ENCODE measurements around the gene PSMC3IP. TPM values are rescaled to one million over a fixed set of nuclear protein-coding genes. Genes with fewer than 3 reads are reported as not detected.

The PSMC3IP gene
- total and polyA plus RNA-seq, 11 donors: 0.71 to 4.1 (median 2.1) TPM

DNA sequence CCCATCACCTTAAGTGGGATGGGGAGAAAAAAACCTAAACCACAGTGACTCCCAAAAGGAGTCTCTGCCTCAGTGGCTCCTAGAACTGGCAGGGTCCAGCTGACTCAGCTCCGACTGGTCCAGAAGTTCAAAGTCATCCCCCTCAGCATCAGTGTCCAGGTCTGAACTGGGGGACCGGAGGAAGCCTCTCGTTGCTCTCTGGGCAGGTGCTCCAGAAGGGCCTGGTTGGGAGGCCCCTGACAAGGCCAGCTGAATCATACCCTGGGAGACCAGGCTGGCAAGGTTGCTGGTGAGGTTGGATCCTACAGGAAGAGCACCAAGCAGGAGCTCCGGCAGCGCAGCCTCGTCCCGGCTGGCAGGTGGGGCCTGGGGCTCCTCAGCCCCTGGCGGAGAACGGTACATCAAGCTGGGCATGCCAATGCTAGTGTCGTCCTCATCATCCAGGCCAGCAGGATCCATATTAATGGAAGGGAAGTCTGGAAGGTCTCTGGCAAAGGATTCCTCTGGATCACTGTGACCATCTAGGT is 4.3 kb upstream of the PSMC3IP start:
- intact Hi-C loops (cut with DNase I): loop anchor here in 5 of 10 donors (5.0 to 10.0 kb wide), 6 partner anchors 103 to 413 kb away; partner anchors contain the start of genes RAMP2 (in 2 of the 5), CCR10 (in 1 of the 5), CNTNAP1 (in 1 of the 5) and RPL27 (in 1 of the 5)
- H3K36me3 ChIP-seq: peaks cover 0 to 81% (median 70%) of the 10 kb centered on the region in 9 donors
- H3K4me3 ChIP-seq: no peak overlapping the region
- no peaks in the 10 kb centered on the region for H3K27me3 ChIP-seq
- H3K9me3 ChIP-seq: no peaks in the 10 kb centered on the region
- peaks cover 0 to 44% (median 16%) of the 10 kb centered on the region in 12 donors for H3K4me1 ChIP-seq
- DNase-seq: peak in 1 of 5 donors; percentile 39
- WGBS, 4 donors: 75 to 93% (median 90%) methylated on average over 3 to 10 of the region's 10 CpGs
- no peak overlapping the region for H3K27ac ChIP-seq
- TF ChIP-seq CTCF (IDR thresholded peaks at IDR 0.05) (no peak), POLR2A (IDR thresholded peaks at IDR 0.05) (no peak)
- ATAC-seq: no peak

DNA sequence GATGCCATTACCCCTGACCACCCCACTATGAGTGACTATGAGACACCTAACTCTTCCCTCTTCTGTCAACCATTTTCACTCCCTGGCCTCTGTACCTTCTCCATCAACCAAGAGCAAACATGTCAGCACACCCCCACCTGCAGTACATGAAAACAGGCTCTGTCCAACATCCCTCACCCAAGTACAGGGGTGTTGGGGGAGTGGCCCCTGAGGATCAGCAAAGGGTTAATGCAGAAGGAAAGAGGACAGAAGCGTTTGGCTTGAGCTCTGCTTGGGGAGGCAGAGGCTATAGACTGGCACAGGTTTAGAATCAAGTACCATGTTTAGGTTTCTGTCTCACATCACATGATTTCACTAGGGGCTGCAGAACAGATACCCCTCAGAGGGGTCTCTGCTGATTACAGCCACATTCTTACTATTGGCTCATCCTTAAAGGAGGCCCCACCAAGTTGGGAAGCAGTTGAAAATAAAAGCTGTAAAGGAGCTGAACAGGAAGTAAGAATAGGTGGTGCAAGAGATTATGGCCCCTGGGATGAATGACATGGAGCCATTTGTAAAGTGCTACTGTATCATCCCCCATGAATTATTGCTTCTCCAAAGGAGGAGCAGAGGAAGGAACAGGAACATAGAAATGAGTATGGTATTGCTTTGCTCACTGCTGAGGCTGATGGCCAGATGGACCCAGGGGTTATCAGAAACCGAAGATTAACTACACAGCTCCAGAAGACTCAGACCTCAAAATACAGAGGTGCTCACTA is 2.4 kb upstream of the PSMC3IP start:
- ATAC-seq (no peak), DNase-seq (peak in 1 of 5 donors; percentile 26)
- Histone ChIP-seq H3K27ac (no peak overlapping the region), H3K9me3 (no peaks in the 10 kb centered on the region), H3K27me3 (no peaks in the 10 kb centered on the region), H3K4me1 (peaks cover 0 to 37% (median 14%) of the 10 kb centered on the region in 12 donors), H3K36me3 (peaks cover 0 to 69% (median 63%) of the 10 kb centered on the region in 9 donors), H3K4me3 (no peak overlapping the region)
- intact Hi-C loops (cut with DNase I): loop anchor here (2.0 to 10.0 kb wide), 10 partner anchors 29 to 415 kb away; partner anchors contain the start of genes RAMP2 (in 5 of the 10), PLEKHH3 (in 2 of the 10), CCR10 (in 1 of the 10) and CNTNAP1 (in 1 of the 10)
- 51 to 52% (median 52%) methylated on average over 2 of the region's 2 CpGs for WGBS, 4 donors
- TF ChIP-seq POLR2A (IDR thresholded peaks at IDR 0.05) (no peak), CTCF (IDR thresholded peaks at IDR 0.05) (no peak)

DNA sequence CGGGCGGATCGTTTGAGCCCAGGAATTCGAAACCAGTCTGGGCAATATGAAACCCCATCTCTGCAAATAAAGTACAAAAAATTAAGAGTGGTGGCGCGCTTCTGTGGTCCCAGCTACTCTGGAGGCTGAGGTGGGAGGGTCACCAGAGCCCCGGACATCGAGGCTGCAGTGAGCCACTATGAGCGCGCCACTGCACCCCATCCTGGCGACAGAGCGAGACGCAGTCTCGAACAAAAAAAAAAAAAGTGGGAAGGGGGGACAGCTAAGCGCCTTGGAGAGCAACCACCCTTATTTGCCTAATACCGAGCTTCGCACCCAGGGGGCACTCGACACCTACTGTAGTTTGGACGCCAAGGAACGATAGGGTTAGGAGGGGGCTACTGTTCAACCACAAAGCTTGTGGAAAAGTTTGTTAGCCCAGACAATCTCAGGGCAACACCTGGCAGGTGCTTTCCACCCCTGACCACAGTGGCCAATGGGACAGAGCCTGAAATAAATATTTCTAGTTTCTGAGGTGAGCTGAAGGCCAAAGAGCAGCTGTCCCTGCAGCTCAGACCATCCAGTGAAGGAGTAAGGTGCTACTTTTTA is 847 bp upstream of the PSMC3IP start:
- peak overlapping the region; percentile 83 to 99 (median 90) for H3K27ac ChIP-seq
- H3K27me3 ChIP-seq: no peaks in the 10 kb centered on the region
- peaks cover 0 to 32% (median 14%) of the 10 kb centered on the region in 12 donors for H3K4me1 ChIP-seq
- DNase-seq (peak; percentile 65 to 76 (median 68)), ATAC-seq (peak; percentile 65 to 82 (median 70))
- WGBS, 4 donors: 0 to 2% (median 1%) methylated on average over 20 of the region's 20 CpGs
- H3K9me3 ChIP-seq: no peaks in the 10 kb centered on the region
- intact Hi-C loops (cut with DNase I): loop anchor here in 8 of 10 donors (1.0 to 10.0 kb wide), 7 partner anchors 30 to 359 kb away; partner anchors contain the start of genes RAMP2 (in 3 of the 8), PLEKHH3 (in 2 of the 8), RETREG3 (in 1 of the 8) and TUBG1 (in 1 of the 8)
- TF ChIP-seq POLR2A (IDR thresholded peaks at IDR 0.05) (no peak), CTCF (IDR thresholded peaks at IDR 0.05) (peak; percentile 46 to 78 (median 71))
- peaks cover 0 to 69% (median 61%) of the 10 kb centered on the region in 9 donors for H3K36me3 ChIP-seq
- peak overlapping the region; percentile 49 to 96 (median 66) for H3K4me3 ChIP-seq
